K562 (cell line): ENCODE results near the gene TIMM44. TPM values are rescaled to one million over a fixed set of nuclear protein-coding genes. Genes with fewer than 3 reads are reported as not detected.

Source experiments
- ATAC-seq: fragments of 200-7000 bp; cut with Tn5 transposase; 3 replicates; pipeline ENCODE4 v1.9.1; 2020; ENCODE audit warnings: moderate library complexity
- BruUV-seq: library from RNA; stranded (reverse); fragments of 400-500 nt; replicated peaks from 2 replicates; lab custom pipeline; 2021; lab: Mats Ljungman, UMichigan
- CTCF ChIA-PET: fragments of 300-600 bp; formaldehyde crosslinking; extraction: SDS; loops from one replicate; lab custom pipeline; 2021; ENCODE audit warnings: low intra/inter-chr PET ratio; lab: Yijun Ruan, JAX
- POLR2A ChIA-PET: fragments of 300-600, 350-650 bp; sonication (Branson Sonifier 250); formaldehyde crosslinking; extraction: SDS; loops from one replicate; lab custom pipeline; 2021; ENCODE audit warnings: antibody characterized with exemption, inconsistent platforms; lab: Yijun Ruan, JAX
- DNase-seq, 4 experiments: peaks; one replicate each; pipeline versions ENCODE4 v3.0.0 to v3.0.0-alpha.2; 2011 to 2018; ENCODE audit warnings: low spot score in 3 of 4, mixed read lengths in 3 of 4; ENCODE audit errors: extremely low read depth in 1 of 4
- FAIRE-seq: peaks from 2 replicates; lab custom pipeline; 2011; peaks lifted over from hg19 to GRCh38; lab: Jason Lieb, UNC
- H2AFZ ChIP-seq: 2 replicates; pipeline ENCODE4 v1.6.0; 2011; ENCODE audit warnings: low read depth, low read length, control low read depth, inconsistent platforms
- H3K27ac ChIP-seq: fragments of 200-600 bp; 3 replicates; pipeline ENCODE4 v1.8.0; 2011; ENCODE audit warnings: low read depth, mild to moderate bottlenecking, control low read depth, inconsistent platforms, low read length, moderate library complexity, mixed read lengths; ENCODE audit errors: extremely low read depth
- H3K27me3 ChIP-seq, 2 experiments: fragments of 300-600 bp in 1 of 2; 2 replicates in 1 of 2; 3 replicates in 1 of 2; pipeline versions ENCODE4 v1.6.0 to v1.8.0; 2011; ENCODE audit warnings: inconsistent platforms in 2 of 2, low read length in 2 of 2, mild to moderate bottlenecking in 1 of 2, mixed read lengths in 1 of 2, moderate library complexity in 1 of 2; ENCODE audit not compliant: control insufficient read depth in 2 of 2, insufficient read depth in 2 of 2
- H3K36me3 ChIP-seq: fragments of 300-600 bp; 3 replicates; pipeline ENCODE4 v1.8.0; 2011; ENCODE audit warnings: mild to moderate bottlenecking, low read length, inconsistent platforms; ENCODE audit not compliant: control insufficient read depth, insufficient read depth
- H3K4me1 ChIP-seq, 2 experiments: fragments of 200-600 bp in 1 of 2; replicated peaks in 1 of 2; 2 replicates in 1 of 2; 3 replicates in 1 of 2; pipeline versions ENCODE4 v1.5.1 to v1.8.0; 2011; ENCODE audit warnings: inconsistent platforms in 2 of 2, low read length in 2 of 2, mild to moderate bottlenecking in 1 of 2, mixed read lengths in 1 of 2, moderate library complexity in 1 of 2; ENCODE audit not compliant: control insufficient read depth in 2 of 2, insufficient read depth in 2 of 2
- H3K4me2 ChIP-seq: 2 replicates; pipeline ENCODE4 v1.6.1; 2011; ENCODE audit warnings: low read length, control low read depth, inconsistent platforms, mixed read lengths; ENCODE audit not compliant: insufficient read depth
- H3K4me3 ChIP-seq: fragments of 200-600 bp; sonication (generic), shearing (Covaris generic); 2 replicates; pipeline ENCODE4 v1.5.1; 2016; ENCODE audit warnings: control low read depth, inconsistent platforms
- H3K79me2 ChIP-seq: fragments of 200-600 bp; 3 replicates; pipeline ENCODE4 v1.8.0; 2011; ENCODE audit warnings: low read length, inconsistent platforms; ENCODE audit not compliant: control insufficient read depth, insufficient read depth
- H3K9ac ChIP-seq, 2 experiments: 2 replicates each; pipeline versions ENCODE4 v1.6.0 to v1.6.1; 2011; ENCODE audit warnings: low read depth in 2 of 2, low read length in 2 of 2, control low read depth in 1 of 2, inconsistent platforms in 1 of 2, mild to moderate bottlenecking in 1 of 2, mixed read lengths in 1 of 2; ENCODE audit not compliant: insufficient read depth in 1 of 2
- H3K9me1 ChIP-seq: one replicate; pipeline ENCODE4 v1.6.0; 2011; ENCODE audit warnings: inconsistent platforms, mild to moderate bottlenecking, low read length, moderate library complexity; ENCODE audit not compliant: control insufficient read depth, insufficient read depth
- H3K9me3 ChIP-seq: replicated peaks from 2 replicates; pipeline ENCODE4 v1.5.1; 2011; ENCODE audit warnings: low read depth, low read length, inconsistent platforms; ENCODE audit not compliant: control insufficient read depth, insufficient read depth
- H4K20me1 ChIP-seq: replicated peaks from 2 replicates; pipeline ENCODE4 v1.6.1; 2011; ENCODE audit warnings: low read length, inconsistent platforms, mixed read lengths; ENCODE audit not compliant: control insufficient read depth, insufficient read depth
- BHLHE40 ChIP-seq: IDR thresholded peaks from 2 replicates; pipeline ENCODE4 v1.6.1; 2011; ENCODE audit warnings: low read length, improper control_type of control experiment
- C11orf30 ChIP-seq: fragments of 450-650 bp; IDR thresholded peaks from 2 replicates; pipeline ENCODE4 v1.6.1; 2016; ENCODE audit warnings: low read depth, mild to moderate bottlenecking
- DEAF1 ChIP-seq: fragments of 450-650 bp; formaldehyde crosslinking; IDR thresholded peaks from 2 replicates; pipeline ENCODE4 v1.4.0; 2020; ENCODE audit warnings: mild to moderate bottlenecking, moderate library complexity
- DPF2 ChIP-seq: fragments of 450-650 bp; IDR thresholded peaks from 2 replicates; pipeline ENCODE4 v1.6.1; 2016
- E2F8 ChIP-seq: fragments of 450-650 bp; IDR thresholded peaks from 2 replicates; pipeline ENCODE4 v1.7.1; 2018; ENCODE audit warnings: mild to moderate bottlenecking, low read depth; ENCODE audit not compliant: partially characterized antibody
- EHMT2 ChIP-seq: fragments of 450-650 bp; IDR thresholded peaks from 2 replicates; pipeline ENCODE4 v1.6.1; 2018; ENCODE audit warnings: antibody characterized with exemption
- FOXK1 ChIP-seq: sonication (generic); formaldehyde crosslinking; IDR thresholded peaks from 2 replicates; pipeline ENCODE4 v1.8.0; 2022; ENCODE audit warnings: missing genetic modification reagents, mild to moderate bottlenecking, borderline replicate concordance
- FOXP4 ChIP-seq: sonication (generic); formaldehyde crosslinking; IDR thresholded peaks from 2 replicates; pipeline ENCODE4 v1.8.0; 2022; ENCODE audit warnings: mild to moderate bottlenecking, missing genetic modification reagents, borderline replicate concordance
- MIER1 ChIP-seq: fragments of 450-650 bp; IDR thresholded peaks from 2 replicates; pipeline ENCODE4 v1.6.1; 2016; ENCODE audit warnings: antibody characterized with exemption, mild to moderate bottlenecking, low read depth
- NRF1 ChIP-seq, 2 experiments: fragments of 450-650 bp; IDR thresholded peaks in 1 of 2; conservative IDR thresholded peaks in 1 of 2; 2 replicates each; pipeline ENCODE4 v1.6.1; 2014; ENCODE audit warnings: mild to moderate bottlenecking in 2 of 2
- POU5F1 ChIP-seq: fragments of 150-350 bp; IDR thresholded peaks from 2 replicates; pipeline ENCODE4 v1.6.1; 2014; ENCODE audit warnings: borderline replicate concordance, low read length, low read depth, mild to moderate bottlenecking; ENCODE audit not compliant: partially characterized antibody
- SNRNP70 ChIP-seq: fragments of 200-400 bp; formaldehyde crosslinking; optimal IDR thresholded peaks from 2 replicates; pipeline ENCODE3; 2017; ENCODE audit warnings: low read depth, low read length
- ZNF253 ChIP-seq: fragments of 250-450 bp; sonication (Bioruptor Pico); conservative IDR thresholded peaks from 2 replicates; pipeline ENCODE4 v1.6.1; 2021; ENCODE audit warnings: mild to moderate bottlenecking
- ZNF507 ChIP-seq: conservative IDR thresholded peaks from 2 replicates; pipeline ENCODE4 v1.6.1; 2017; ENCODE audit warnings: missing genetic modification characterization, missing compliant biosample characterization
- ZSCAN32 ChIP-seq: fragments of 450-650 bp; formaldehyde crosslinking; IDR thresholded peaks from 2 replicates; pipeline ENCODE4 v1.4.0; 2020; ENCODE audit warnings: mild to moderate bottlenecking, moderate library complexity
- WGBS: fragments of 100-300 bp; shearing (Covaris generic); methylation state at CpG from one replicate; pipeline ENCODE4 v1.1.6; 2016; ENCODE audit warnings: low coverage, mixed read lengths; ENCODE audit not compliant: insufficient coverage; ENCODE audit errors: missing lambda C conversion rate; 5-methylcytosine and 5-hydroxymethylcytosine counted together
- in situ Hi-C: fragments of 300-500 bp; cut with MboI; formaldehyde crosslinking; loops from 4 replicates; pipeline ENCODE4 v1.15.0; 2018; ENCODE audit warnings: inconsistent platforms, mixed read lengths
- intact Hi-C: fragments of 100-400 bp; cut with micrococcal nuclease; formaldehyde crosslinking; loops from 2 replicates; pipeline ENCODE4 v1.14.2; 2022
- polyA plus RNA-seq, 8 experiments: library from polyadenylated mRNA; depleted of rRNA in 4 of 8; stranded (reverse) in 5 of 8; unstranded in 3 of 8; fragments of >200 nt; fragmentation: Nextera tagmentation in 2 of 8; fragmentation: Illumina TruSeq in 1 of 8; extraction: Ambion mirVana in 2 of 8; extraction: Trizol in 1 of 8; gene quantifications; 2 replicates each; pipeline versions ENCODE4 v1.2.1 to v1.2.3, GENCODE V29; 2011 to 2014; ENCODE audit warnings: inconsistent platforms in 1 of 8, missing spikeins in 1 of 8
- total RNA-seq, 7 experiments: library from RNA; depleted of rRNA in 6 of 7; stranded (reverse); fragments of >200 nt in 6 of 7; fragmentation: Illumina TruSeq in 2 of 7; extraction: Trizol in 2 of 7; gene quantifications; 2 replicates each; pipeline versions ENCODE4 v1.2.1 to v1.2.3, GENCODE V29; 2011 to 2021; ENCODE audit warnings: low replicate concordance in 1 of 7

TIMM44 gene
- total and polyA plus RNA-seq, 9 of the 15 experiments (the other 6 are each of a cell fraction or from before 2014, with no cell fraction given) = 10.3 to 231 (median 89.3) TPM

- in situ Hi-C loops = no loop called here
- DNase-seq = peak; percentile 80 to 92 (median 85)
- Histone ChIP-seq H3K9ac (peak within 1 kb of the TSS; percentile 32 to 88), H3K4me1 (peaks cover 11 to 85% of the 10 kb centered on the region in 2 experiments), H4K20me1 (peaks cover 27% of the 10 kb centered on the region), H3K4me2 (peak within 1 kb of the TSS; percentile 78), H3K79me2 (no peaks in the 10 kb centered on the region; the same call in 2 of the 3 replicates), H3K4me3 (peak within 1 kb of the TSS; percentile 48), H3K36me3 (peaks cover 47% of the 10 kb centered on the region; the same call in 1 of the 3 replicates), H2AFZ (peak within 1 kb of the TSS; percentile 79), H3K9me1 (no peaks in the 10 kb centered on the region), H3K27ac (peak within 1 kb of the TSS; percentile 73), H3K27me3 (no peaks in the 10 kb centered on the region), H3K9me3 (no peaks in the 10 kb centered on the region)
- intact Hi-C loops = no loop called here
- BruUV-seq = no TSS peak
- under 1% methylated on average over 11 of the region's 65 CpGs for WGBS
- peak; percentile 73 for ATAC-seq
- FAIRE-seq = peak; percentile 70
- ChIA-PET POLR2A (interaction anchor here (0.6 to 2.7 kb wide), 5 partner anchors 9 to 835 kb away, joined by 3 to 17 read pairs (median 4); partner anchors contain the start of gene TIMM44), CTCF (no interaction called here)
- TF ChIP-seq C11orf30 (no peak), NRF1 (conservative IDR thresholded peaks at IDR 0.05 in 1 of 2, IDR thresholded peaks at IDR 0.05 in 1 of 2) (peak; percentile 85 to 87), DPF2 (0 out of 2 replicates have a peak, but pooled peaks have one; percentile 42), BHLHE40 (no peak), FOXK1 (CRISPR knock-in tag) (no peak), ZSCAN32 (CRISPR knock-in tag) (0 out of 2 replicates have a peak, but pooled peaks have one; percentile 15), EHMT2 (no peak), SNRNP70 (no peak), MIER1 (no peak), ZNF507 (no peak), FOXP4 (no peak), ZNF253 (CRISPR knock-in tag) (no peak), DEAF1 (CRISPR knock-in tag) (0 out of 2 replicates have a peak, but pooled peaks have one; percentile 8), E2F8 (peak; percentile 79), POU5F1 (no peak)
Observed at GRCh38 chr19:7926021-7926726, 17.3 kb downstream of the TIMM44 start, which contains the start of gene CTXN1. CTXN1 (minus strand) TSS chr19:7926135; CDS start chr19:7925538, 597 bp downstream.
